Endodermal cell (in vitro differentiated cells): ENCODE measurements around the gene MX1. TPM values are rescaled to one million over a fixed set of nuclear protein-coding genes. Genes with fewer than 3 reads are reported as not detected.

Experiments
- DNase-seq: peaks from one replicate; pipeline ENCODE4 v3.0.0-alpha.2; 2017
- H3K27ac ChIP-seq: 2 replicates; pipeline ENCODE4 v1.5.1; 2013; ENCODE audit warnings: mild to moderate bottlenecking, low read depth, low read length, moderate library complexity
- H3K27me3 ChIP-seq: 2 replicates; pipeline ENCODE4 v1.6.1; 2013; ENCODE audit warnings: mild to moderate bottlenecking, low read length, moderate library complexity; ENCODE audit not compliant: insufficient read depth, control insufficient read depth, poor library complexity, severe bottlenecking
- H3K36me3 ChIP-seq: 2 replicates; pipeline ENCODE4 v1.7.0; 2013; ENCODE audit warnings: mild to moderate bottlenecking, low read length, moderate library complexity; ENCODE audit not compliant: control insufficient read depth, insufficient read depth
- H3K4me1 ChIP-seq: one replicate; pipeline ENCODE4 v1.7.0; 2013; ENCODE audit warnings: low read length; ENCODE audit not compliant: control insufficient read depth, insufficient read depth
- H3K4me3 ChIP-seq: 2 replicates; pipeline ENCODE4 v1.5.1; 2013; ENCODE audit warnings: mild to moderate bottlenecking, low read length, moderate library complexity
- H3K9ac ChIP-seq: 2 replicates; pipeline ENCODE4 v1.6.1; 2013; ENCODE audit warnings: mild to moderate bottlenecking, low read length, moderate library complexity; ENCODE audit not compliant: poor library complexity, severe bottlenecking; ENCODE audit errors: extremely low read depth
- H3K9me3 ChIP-seq: 2 replicates; pipeline ENCODE4 v1.6.1; 2013; ENCODE audit warnings: mild to moderate bottlenecking, low read length, moderate library complexity; ENCODE audit not compliant: control insufficient read depth
- H3K27ac Mint-ChIP-seq: 2 replicates; pipeline ENCODE4 v1.8.0; 2020; ENCODE audit warnings: mixed read lengths
- H3K27me3 Mint-ChIP-seq: 2 replicates; pipeline ENCODE4 v1.8.0; 2021; ENCODE audit warnings: mild to moderate bottlenecking, mixed read lengths; ENCODE audit not compliant: insufficient read depth
- H3K36me3 Mint-ChIP-seq: 2 replicates; pipeline ENCODE4 v1.8.0; 2020; ENCODE audit warnings: low read depth, mixed read lengths
- H3K4me1 Mint-ChIP-seq: 2 replicates; pipeline ENCODE4 v1.8.0; 2020; ENCODE audit warnings: mixed read lengths
- H3K4me3 Mint-ChIP-seq: 2 replicates; pipeline ENCODE4 v1.8.0; 2020; ENCODE audit warnings: mild to moderate bottlenecking, moderate library complexity, mixed read lengths
- H3K9me3 Mint-ChIP-seq: 2 replicates; pipeline ENCODE4 v1.8.0; 2020; ENCODE audit warnings: mild to moderate bottlenecking, mixed read lengths
- WGBS, 2 experiments: methylation state at CpG; one replicate each; pipeline versions ENCODE4 v1.1.5 to v1.1.7; 2013; ENCODE audit warnings: missing lambda C conversion rate in 2 of 2, mixed read lengths in 1 of 2; ENCODE audit not compliant: insufficient coverage in 1 of 2, insufficient read length in 1 of 2; 5-methylcytosine and 5-hydroxymethylcytosine counted together
- total RNA-seq, 2 donors: library from RNA; stranded (reverse); fragmentation: NEBNext Ultra II Directional in 1 of 2; extraction: Animal tissue kit (Norgen Biotek cat#: 25700) in 1 of 2; gene quantifications; 2 replicates in 1 of 2; 3 replicates in 1 of 2; pipeline ENCODE4 v1.2.1, GENCODE V29; 2021
- TF ChIP-seq, protein P1 (sequence below): fragments of 200-600 bp; sonication (generic); conservative IDR thresholded peaks from 2 replicates; pipeline ENCODE4 v1.5.0; 2021; ENCODE audit warnings: antibody characterized with exemption, mild to moderate bottlenecking

The MX1 gene
- total RNA-seq, 2 donors from 2014 or later = 0.42 to 0.84 TPM

DNA sequence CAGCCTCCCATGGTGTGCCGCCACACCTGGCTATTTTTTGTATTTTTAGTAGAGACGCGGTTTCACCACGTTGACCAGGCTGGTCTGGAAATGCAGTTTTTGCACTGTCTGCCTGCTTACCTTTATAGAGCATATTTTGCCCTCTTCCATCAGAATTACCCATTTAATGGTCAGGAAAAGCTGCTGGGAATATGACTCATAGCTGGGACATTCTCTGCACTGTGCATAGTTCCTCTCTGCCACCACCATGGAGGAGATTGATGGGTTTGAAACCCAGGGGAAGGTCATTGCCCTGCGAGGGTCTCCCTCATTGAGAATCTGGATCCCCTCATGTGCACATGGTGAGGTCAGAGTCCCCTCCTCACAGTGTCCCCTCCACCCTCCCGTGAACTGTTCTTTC, 32.1 kb downstream of the MX1 start:
- Histone ChIP-seq H3K4me1 (no peaks in the 10 kb centered on the region), H3K4me3 (no peak overlapping the region), H3K9ac (no peak overlapping the region), H3K27me3 (no peaks in the 10 kb centered on the region), H3K27ac (no peak overlapping the region), H3K9me3 (peaks cover 4% of the 10 kb centered on the region), H3K36me3 (no peaks in the 10 kb centered on the region)
- H3K4me1 Mint-ChIP-seq = peaks cover 7% of the 10 kb centered on the region
- no peak overlapping the region for H3K4me3 Mint-ChIP-seq
- peaks cover 10% of the 10 kb centered on the region for H3K9me3 Mint-ChIP-seq
- H3K36me3 Mint-ChIP-seq = peaks cover 3% of the 10 kb centered on the region
- no peak for DNase-seq
- 91 to 94% methylated on average over 6 of the region's 6 CpGs for WGBS, 2 experiments
- H3K27ac Mint-ChIP-seq = no peak overlapping the region
- TF ChIP-seq, protein P1, sequence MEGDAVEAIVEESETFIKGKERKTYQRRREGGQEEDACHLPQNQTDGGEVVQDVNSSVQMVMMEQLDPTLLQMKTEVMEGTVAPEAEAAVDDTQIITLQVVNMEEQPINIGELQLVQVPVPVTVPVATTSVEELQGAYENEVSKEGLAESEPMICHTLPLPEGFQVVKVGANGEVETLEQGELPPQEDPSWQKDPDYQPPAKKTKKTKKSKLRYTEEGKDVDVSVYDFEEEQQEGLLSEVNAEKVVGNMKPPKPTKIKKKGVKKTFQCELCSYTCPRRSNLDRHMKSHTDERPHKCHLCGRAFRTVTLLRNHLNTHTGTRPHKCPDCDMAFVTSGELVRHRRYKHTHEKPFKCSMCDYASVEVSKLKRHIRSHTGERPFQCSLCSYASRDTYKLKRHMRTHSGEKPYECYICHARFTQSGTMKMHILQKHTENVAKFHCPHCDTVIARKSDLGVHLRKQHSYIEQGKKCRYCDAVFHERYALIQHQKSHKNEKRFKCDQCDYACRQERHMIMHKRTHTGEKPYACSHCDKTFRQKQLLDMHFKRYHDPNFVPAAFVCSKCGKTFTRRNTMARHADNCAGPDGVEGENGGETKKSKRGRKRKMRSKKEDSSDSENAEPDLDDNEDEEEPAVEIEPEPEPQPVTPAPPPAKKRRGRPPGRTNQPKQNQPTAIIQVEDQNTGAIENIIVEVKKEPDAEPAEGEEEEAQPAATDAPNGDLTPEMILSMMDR = no peak
- H3K27me3 Mint-ChIP-seq = no peaks in the 10 kb centered on the region

DNA sequence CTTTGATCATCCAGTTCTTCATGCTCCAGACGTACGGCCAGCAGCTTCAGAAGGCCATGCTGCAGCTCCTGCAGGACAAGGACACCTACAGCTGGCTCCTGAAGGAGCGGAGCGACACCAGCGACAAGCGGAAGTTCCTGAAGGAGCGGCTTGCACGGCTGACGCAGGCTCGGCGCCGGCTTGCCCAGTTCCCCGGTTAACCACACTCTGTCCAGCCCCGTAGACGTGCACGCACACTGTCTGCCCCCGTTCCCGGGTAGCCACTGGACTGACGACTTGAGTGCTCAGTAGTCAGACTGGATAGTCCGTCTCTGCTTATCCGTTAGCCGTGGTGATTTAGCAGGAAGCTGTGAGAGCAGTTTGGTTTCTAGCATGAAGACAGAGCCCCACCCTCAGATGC, 32.5 kb downstream of the MX1 start:
- no peak overlapping the region for H3K9ac ChIP-seq
- Mint-ChIP-seq H3K27me3 (no peaks in the 10 kb centered on the region), H3K27ac (no peak overlapping the region), H3K4me1 (peaks cover 5% of the 10 kb centered on the region), H3K9me3 (peaks cover 13% of the 10 kb centered on the region), H3K36me3 (peaks cover 7% of the 10 kb centered on the region), H3K4me3 (no peak overlapping the region)
- TF ChIP-seq, protein P1 = no peak
- no peaks in the 10 kb centered on the region for H3K4me1 ChIP-seq
- DNase-seq = no peak
- H3K9me3 ChIP-seq = peaks cover 8% of the 10 kb centered on the region
- H3K27ac ChIP-seq = no peak overlapping the region
- 93 to 95% methylated on average over 20 to 22 of the region's 22 CpGs for WGBS, 2 experiments
- H3K4me3 ChIP-seq = no peak overlapping the region
- H3K27me3 ChIP-seq = no peaks in the 10 kb centered on the region
- no peaks in the 10 kb centered on the region for H3K36me3 ChIP-seq

DNA sequence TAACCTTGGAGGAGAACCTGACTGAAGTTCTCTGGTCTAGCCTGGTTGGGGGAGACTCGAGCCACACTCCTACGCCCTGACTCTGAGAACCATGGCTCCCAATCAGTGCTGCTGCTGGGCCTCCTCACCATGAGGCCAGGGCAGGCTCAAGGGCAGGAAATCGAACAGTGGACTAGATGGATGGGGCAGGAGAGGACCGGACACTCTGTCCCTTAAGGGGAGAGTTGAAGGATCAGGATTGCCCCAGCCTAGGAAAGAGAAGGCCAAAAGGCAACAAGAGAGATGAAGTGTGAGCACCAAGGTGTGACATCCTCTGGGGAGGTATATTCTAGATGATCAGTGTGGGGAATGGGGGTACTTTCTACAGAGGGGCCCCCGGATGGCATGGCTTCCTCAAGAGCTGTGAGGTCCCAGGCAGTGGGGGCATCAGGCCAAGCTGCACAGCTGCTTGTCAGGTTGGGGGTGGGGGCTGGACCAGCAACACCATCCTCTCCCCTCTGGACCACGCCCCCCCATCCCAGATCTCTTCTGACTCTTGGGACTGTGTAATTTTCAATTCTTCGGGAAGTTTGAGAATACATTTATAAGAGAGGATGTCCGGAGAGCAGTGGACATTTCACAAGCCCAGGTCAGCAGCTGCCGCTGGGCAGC, 34.0 kb downstream of the MX1 start:
- Mint-ChIP-seq H3K4me1 (peaks cover 3% of the 10 kb centered on the region), H3K36me3 (peaks cover 21% of the 10 kb centered on the region), H3K9me3 (peaks cover 24% of the 10 kb centered on the region), H3K27me3 (no peaks in the 10 kb centered on the region), H3K4me3 (no peak overlapping the region), H3K27ac (no peak overlapping the region)
- no peaks in the 10 kb centered on the region for H3K27me3 ChIP-seq
- H3K4me1 ChIP-seq = no peaks in the 10 kb centered on the region
- no peaks in the 10 kb centered on the region for H3K36me3 ChIP-seq
- no peak overlapping the region for H3K9ac ChIP-seq
- peaks cover 15% of the 10 kb centered on the region for H3K9me3 ChIP-seq
- DNase-seq = no peak
- H3K27ac ChIP-seq = no peak overlapping the region
- TF ChIP-seq, protein P1 = no peak
- 82 to 89% methylated on average over 5 to 9 of the region's 9 CpGs for WGBS, 2 experiments
- H3K4me3 ChIP-seq = no peak overlapping the region
